Measurements from ENCODE around the gene SNX19.

SNX19 gene

GRCh38 chr11:130849215-130849568 is 67.1 kb downstream of the SNX19 start:
- no peak overlapping the region for H3K4me3 ChIP-seq (ENCODE audit: low read depth, low read length)
- TF ChIP-seq CTCF (IDR thresholded peaks at IDR 0.05; ENCODE audit: control insufficient read depth, extremely low read depth, insufficient read depth), result no peak
- no peak for DNase-seq (ENCODE audit: low read depth)

- TF ChIP-seq CTCF (IDR thresholded peaks at IDR 0.05; ENCODE audit: control insufficient read depth, extremely low read depth, insufficient read depth), result no peak
- H3K4me3 ChIP-seq (ENCODE audit: low read depth, low read length), result no peak overlapping the region
- no peak for DNase-seq (ENCODE audit: low read depth)
Observed at GRCh38 chr11:130848361-130849214, 67.7 kb downstream of the SNX19 start.

- TF ChIP-seq CTCF (IDR thresholded peaks at IDR 0.05; ENCODE audit: control insufficient read depth, extremely low read depth, insufficient read depth), result no peak
- no peak overlapping the region for H3K4me3 ChIP-seq (ENCODE audit: low read depth, low read length)
- DNase-seq (ENCODE audit: low read depth), result no peak
Observed at GRCh38 chr11:130847517-130847916, 68.8 kb downstream of the SNX19 start.

GRCh38 chr11:130846606-130847005 is 69.7 kb downstream of the SNX19 start:
- no peak overlapping the region for H3K4me3 ChIP-seq (ENCODE audit: low read depth, low read length)
- no peak for TF ChIP-seq CTCF (IDR thresholded peaks at IDR 0.05; ENCODE audit: control insufficient read depth, extremely low read depth, insufficient read depth)
- DNase-seq (ENCODE audit: low read depth), result no peak

GRCh38 chr11:130842001-130842400 is 74.3 kb downstream of the SNX19 start:
- no peak for TF ChIP-seq CTCF (IDR thresholded peaks at IDR 0.05; ENCODE audit: control insufficient read depth, extremely low read depth, insufficient read depth)
- DNase-seq (ENCODE audit: low read depth), result no peak

GRCh38 chr11:130840679-130841078 is 75.6 kb downstream of the SNX19 start:
- H3K4me3 ChIP-seq (ENCODE audit: low read depth, low read length), result no peak overlapping the region
- no peak for DNase-seq (ENCODE audit: low read depth)
- no peak for TF ChIP-seq CTCF (IDR thresholded peaks at IDR 0.05; ENCODE audit: control insufficient read depth, extremely low read depth, insufficient read depth)

More at GRCh38 chr11:130842001-130842400, 74.3 kb downstream of the SNX19 start:
- no peak overlapping the region for H3K4me3 ChIP-seq (ENCODE audit: low read depth, low read length)
